ENCODE data around the gene WSCD2. TPM values are rescaled to one million over a fixed set of nuclear protein-coding genes. Genes with fewer than 3 reads are reported as not detected.

WSCD2 gene
- total RNA-seq, 1 donor from 2014 or later, result 2.9 TPM

DNA sequence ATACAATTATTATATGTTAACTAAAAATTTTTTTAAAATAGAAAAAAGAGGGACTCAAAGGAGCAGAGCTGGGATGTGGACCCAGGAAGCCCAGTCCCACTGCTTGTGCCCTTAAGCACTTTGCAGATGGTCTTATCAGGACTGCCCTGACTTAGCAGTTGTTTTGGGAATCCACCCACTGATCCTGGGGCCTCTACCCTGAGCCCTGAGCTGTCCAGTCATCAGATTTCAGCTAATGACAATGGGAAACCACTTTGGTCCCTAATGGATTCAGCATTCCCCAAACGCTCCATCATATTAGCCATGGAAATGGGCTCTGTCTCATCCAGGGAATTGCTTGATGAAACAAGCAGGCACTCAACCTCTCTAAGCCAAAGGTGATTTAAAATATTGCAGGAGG is 22.5 kb upstream of the WSCD2 start:
- no peak for FAIRE-seq
- no peak for DNase-seq (ENCODE audit: low spot score in 2 of 2)

DNA sequence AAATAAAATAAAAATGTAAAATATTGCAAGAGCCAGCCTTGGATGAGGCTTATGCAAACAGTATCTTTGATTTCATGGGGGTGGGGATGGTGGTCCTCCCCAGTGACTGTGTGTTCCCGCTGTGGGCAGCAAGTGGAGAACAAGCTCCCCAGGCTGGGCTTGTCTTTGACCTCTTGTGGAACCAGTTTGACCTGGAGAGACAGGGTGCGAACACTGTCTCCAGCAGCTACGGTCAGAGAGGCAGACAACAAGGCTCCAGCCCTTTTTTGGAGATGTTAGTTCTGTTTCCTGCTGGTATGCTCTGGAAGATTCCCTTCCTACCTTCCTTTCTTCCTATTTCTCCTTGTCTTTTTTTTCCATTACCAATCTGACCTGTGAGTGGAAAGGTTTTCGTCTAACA is 21.8 kb upstream of the WSCD2 start:
- no peak for FAIRE-seq
- no peak for DNase-seq (ENCODE audit: low spot score in 2 of 2)

DNA sequence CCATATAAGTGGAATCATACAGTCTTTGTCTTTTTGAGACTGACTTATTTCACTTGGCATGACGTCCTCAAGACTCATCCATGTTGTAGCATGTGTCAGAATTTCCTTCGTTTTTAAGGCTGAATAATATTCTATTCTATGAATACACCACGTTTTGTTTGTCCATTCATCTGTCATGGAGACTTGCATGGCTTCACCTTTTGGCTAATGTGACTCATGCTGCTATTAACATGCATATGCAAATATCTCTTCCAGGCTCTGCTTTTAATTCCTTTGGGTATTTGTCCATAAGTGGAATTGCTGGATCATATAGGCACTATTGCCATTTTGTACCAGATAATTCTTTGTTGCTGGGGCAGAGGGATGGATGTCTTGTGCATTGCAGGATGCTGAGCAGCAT is 19.6 kb upstream of the WSCD2 start:
- DNase-seq (ENCODE audit: low spot score in 2 of 2), result no peak
- FAIRE-seq, result no peak

DNA sequence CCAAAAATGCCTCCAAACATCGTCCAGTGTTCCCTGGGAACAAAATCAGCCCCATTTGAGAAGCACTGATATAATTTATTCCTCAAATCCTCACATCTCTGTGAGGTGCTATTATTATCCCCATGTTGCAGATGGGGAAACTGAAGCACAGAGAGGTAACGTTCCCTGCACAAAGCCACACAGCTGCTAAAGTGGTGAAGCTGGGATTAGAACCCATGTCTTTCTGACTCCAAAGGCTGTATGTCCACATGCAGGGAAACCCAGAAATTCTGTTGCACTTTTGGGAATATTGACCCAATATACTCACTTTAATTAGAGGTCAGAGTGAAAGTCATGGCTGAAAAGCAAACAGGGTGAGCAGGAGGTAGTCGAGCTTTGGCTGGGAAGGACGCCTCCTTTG is 19.1 kb upstream of the WSCD2 start:
- FAIRE-seq, result no peak

DNA sequence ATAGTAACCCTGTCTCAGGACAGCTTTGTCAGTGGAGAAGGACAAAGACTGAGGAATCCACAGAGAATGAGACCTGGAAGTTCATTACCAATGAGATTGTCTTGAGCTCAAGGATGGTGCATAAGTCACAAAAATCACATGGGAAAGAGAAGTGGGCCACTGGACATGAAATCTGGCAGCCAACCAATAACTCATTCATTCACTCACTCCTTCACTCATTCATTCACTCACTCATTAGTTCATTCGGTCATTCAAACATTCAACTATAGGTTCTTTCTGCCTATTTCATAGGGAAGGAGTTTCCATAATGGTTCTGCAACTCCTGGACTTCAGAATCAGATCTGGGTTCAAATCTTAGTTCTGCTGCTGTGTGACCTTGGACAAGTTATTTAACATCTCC is 18.2 kb upstream of the WSCD2 start:
- FAIRE-seq, result no peak

More for the DNA sequence above, 19.1 kb upstream of the WSCD2 start:
- DNase-seq (ENCODE audit: low spot score in 2 of 2), result no peak

DNA sequence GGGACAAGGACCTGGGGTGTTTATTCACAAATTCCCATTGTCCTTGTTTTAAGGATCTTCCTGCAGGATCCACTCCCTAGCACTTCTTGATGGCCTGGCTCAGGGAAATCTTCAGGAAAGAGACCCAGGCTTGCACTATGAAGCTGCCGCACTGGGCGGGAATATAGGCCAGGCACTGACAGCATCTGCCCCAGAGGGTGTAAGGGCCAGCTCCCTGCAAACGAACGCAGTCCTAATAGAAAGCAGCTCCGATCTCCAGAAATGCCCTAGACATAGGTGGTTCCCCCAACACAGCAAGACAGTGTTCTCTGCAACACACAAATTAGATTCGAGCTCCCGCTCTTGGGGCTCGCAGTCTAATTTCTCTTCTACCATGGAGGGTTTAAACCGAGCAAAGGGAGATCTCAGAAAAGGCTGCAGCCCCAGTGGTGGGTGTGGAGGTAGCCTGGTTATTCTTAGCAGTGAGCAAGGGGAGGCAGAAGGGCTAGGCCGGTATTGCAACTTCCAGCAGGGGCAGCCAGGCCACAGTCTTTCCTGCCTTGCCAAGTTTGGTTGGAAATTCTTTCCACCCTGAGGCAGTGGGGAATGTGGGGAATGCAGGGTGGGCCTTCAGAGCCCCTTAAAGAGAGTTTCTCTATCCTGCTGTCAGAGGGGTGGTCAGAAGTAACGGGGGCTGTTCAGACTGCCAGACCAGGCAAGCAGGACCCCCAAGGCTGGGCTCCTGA is 16.1 kb upstream of the WSCD2 start:
- DNase-seq (ENCODE audit: low spot score in 2 of 2), result no peak
- no peak for FAIRE-seq

More for the DNA sequence above, 18.2 kb upstream of the WSCD2 start:
- DNase-seq (ENCODE audit: low spot score in 2 of 2), result no peak

DNA sequence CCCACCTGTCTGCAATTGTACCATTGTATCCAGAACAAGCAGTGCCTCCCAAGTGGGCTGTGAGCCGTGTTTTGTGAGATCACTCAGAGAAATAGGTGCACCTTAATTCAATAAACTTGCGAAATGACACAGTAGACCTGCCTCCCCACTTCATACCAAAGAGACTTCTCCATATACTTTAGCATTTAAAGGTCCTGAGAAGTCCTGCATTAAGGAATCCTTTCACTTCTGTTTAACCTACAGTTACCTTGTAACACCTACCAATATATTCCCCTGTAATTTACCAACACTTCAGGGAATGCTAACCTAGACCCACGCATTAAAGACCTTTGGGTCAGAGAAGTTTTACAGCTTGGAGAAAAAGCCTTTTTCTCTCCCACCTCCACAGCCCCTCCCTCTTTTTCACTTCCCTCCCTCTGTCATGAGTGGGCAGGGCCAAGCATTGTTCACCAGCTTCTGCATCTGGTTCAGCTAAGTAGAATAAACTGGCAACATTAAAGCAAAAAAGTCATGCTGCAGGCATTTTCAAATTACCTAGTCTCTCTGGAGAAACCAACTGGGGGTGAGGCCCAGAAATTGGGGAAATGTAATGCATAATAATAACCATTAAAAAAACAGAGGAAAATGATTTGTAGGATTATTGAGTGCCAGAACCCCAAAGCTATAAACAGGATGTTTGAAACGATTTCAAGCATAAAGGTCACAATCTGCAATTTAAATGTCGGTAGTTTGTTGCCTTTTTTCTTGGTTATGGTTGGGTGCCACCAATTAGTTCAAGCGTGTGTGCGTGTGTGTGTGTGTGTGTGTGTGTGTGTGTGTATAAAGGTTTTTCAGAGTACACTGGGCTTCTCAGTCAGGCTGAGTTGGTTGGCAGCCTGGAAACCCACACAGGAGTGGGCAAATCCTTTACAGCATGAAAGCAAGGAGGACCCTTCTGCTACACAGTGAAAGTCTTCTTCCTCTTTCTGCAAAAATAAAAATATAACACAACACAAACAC is 13.7 kb upstream of the WSCD2 start:
- no peak for FAIRE-seq
- DNase-seq (ENCODE audit: low spot score in 2 of 2), result no peak

DNA sequence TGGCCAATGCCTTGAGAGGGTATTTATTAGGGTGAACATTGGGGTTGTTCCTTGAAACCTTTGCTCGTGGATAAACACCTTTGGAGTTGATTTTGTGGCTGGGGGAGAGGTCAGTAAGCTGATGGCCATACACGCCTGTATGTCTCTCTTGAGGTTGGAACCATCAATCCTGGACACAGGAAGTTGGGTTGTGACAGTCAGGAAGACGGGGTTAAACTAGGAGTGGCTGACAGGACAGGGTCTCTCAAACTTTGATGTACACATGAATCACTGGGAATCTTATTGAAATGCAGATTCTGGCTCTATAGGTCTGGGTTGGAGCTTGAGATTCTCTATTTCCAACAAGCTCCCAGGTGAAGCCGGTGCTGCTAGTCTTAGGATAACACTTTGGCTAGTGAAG is 12.8 kb upstream of the WSCD2 start:
- no peak for DNase-seq (ENCODE audit: low spot score in 2 of 2)
- FAIRE-seq, result no peak

DNA sequence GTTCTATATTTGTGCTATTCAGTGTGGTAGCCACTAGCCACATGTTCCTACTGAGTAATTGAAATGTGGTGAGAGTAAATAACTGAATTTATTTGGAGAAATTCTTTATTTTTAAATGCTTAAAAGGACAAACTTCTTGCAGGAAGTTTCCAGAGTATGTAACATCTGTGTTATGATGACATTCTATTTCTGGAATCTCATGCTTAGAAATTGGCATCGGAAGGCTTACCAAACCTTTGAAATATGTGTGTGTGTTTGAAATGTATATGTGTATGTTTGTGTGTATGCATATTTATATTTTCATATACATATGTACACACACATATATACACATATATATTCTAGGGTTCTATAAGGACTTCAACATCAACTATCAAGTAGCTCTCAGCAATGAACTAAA is 12.4 kb upstream of the WSCD2 start:
- no peak for FAIRE-seq

DNA sequence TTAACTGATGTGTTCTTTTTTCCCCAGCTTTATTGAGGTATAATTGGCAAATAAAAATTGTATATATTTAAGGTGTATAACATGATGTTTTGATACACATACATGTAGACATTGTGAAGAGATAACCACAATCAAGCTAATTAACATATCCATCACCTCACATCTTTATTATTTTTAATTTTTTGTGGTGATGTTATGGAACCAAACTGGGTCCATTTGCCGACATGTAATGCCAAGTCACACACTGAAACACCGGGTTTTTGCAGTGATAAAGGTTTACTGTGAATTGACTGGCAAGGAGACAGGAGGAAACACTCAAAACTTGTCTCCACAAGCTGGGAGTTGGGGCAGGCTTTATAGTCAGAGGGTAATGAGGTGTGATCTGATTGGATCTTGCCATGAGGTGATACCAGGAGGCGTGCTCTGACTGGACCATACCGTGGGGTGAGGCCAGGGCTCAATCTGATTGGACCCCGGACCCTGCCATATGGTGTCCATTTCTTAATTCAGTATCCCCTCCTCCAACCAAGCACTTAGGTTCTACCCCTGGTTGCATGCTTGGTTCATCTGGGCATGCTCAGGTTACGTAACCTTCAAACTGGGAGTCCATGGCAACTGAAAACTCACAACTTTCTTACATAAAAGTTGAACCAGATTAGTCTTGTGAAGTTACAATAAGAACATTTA is 11.8 kb upstream of the WSCD2 start:
- DNase-seq (ENCODE audit: low spot score in 2 of 2) (no peak), FAIRE-seq (no peak)

More for the DNA sequence above, 12.4 kb upstream of the WSCD2 start:
- no peak for DNase-seq (ENCODE audit: low spot score in 2 of 2)

DNA sequence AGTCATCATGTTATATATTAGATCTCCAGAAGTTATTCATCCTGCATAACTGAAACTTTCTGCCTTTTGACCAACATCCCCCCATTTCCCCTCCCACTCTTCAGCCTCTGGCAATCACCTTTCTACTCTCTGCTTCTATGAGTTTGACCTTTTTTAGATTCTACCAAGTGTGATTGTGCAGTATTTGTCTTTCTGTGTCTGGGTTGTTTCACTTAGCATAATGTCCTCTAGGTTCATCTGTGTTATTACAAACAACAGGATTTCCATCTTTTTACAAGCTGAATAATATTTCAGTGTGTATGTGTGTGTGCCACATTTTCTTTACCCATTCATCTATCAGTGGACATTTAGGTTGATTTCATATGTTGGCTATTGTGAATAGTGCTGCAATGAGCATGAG is 11.2 kb upstream of the WSCD2 start:
- no peak for DNase-seq (ENCODE audit: low spot score in 2 of 2)
- no peak for FAIRE-seq

DNA sequence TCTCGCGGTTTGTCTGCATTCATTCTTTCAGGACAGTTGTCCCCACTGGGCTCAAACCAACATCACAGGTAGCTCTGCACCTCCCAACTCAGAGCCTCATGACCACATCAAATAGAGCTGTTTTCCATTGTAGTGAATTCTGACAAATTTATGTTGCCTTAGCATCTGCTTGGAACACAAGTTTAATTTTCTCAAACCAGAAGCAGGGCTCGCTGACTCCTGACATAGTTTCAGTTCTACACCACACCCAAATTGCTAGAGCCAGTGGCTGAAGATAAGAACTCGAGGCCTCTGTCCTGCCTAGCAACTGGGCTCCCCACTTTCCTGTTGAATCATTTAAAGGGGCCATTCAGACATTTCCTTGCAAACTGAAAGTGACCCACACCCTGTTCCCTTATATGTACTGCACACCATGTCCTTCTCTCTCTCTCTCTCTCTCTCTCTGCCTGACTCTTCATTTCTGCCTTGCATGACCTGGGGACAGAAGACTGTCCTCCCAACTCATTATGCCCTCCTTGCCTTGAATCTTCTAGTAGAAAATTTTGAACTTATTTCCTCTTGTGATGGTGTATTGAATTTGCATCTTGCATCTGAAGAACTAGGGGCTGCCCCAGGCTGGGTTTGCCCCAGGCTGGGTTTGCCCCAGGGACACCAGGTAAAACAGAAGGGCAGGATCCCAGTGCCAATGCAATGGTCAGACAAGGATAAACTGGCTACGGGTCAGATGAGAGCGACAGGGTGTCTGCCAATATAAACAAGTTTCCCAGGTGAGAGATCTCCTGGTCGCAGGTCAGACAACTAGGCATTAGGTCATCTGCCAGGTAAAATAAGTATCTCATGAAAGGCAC is 9.7 kb upstream of the WSCD2 start:
- DNase-seq (ENCODE audit: low spot score in 2 of 2), result no peak
- FAIRE-seq, result no peak

DNA sequence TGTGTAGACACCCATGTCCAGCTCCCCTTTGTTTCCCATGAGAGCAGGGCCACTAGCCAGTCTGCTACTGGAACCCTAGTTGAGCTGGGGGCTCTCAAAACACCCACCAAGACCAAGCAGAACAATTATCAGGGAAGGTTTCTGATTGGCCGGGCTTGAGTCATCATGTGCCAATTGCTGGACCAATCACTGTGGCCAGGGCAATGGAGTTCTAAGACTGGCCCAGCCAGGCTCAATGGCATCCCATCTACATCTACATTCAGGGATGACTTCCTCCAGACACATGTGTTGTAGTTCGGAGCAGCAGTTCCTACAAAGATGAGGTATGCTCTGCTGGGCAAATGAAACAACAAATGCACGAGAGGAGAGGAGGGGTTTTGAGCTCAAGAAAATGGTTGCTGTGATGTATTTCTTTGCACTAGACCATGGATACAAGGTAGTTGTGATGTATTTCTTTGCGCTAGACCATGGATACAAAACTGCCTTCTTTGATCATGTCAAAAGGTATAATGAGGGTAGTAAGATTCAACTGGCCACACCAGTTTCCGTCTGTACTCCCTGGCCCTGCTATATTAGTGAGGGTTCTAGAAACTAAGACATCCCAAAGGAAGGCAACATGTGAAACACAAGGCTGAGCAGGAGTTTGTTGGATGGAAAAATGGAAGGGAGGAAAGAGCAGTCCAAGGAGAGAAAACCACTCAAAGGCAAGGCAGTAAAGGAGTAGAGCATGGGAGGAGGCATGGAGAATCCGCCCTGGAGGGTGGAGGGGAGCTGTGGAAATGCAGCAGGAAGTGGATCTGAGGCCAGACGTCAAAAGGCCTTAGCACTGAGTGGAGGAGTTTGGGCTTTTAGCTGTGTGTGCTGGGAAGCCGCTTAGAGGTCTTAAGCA is 8.9 kb upstream of the WSCD2 start:
- DNase-seq (ENCODE audit: low spot score in 2 of 2) (no peak), FAIRE-seq (no peak)

DNA sequence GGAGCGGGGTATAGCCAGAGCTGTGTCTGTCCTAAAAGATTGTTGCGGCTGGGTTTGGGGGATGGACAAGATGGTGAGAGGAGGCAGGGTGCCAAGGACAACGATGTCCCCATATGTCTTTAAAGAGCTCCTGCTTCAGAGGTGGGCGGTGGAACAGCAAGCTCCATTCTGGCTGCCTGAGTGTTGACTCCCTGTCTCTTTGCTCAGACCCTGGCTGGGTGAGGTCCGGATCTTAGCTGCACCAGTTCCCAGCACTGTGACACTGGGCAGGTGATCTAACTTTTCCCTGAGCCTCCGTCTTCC is 8.3 kb upstream of the WSCD2 start:
- DNase-seq (ENCODE audit: low spot score in 2 of 2) (no peak), FAIRE-seq (no peak)

DNA sequence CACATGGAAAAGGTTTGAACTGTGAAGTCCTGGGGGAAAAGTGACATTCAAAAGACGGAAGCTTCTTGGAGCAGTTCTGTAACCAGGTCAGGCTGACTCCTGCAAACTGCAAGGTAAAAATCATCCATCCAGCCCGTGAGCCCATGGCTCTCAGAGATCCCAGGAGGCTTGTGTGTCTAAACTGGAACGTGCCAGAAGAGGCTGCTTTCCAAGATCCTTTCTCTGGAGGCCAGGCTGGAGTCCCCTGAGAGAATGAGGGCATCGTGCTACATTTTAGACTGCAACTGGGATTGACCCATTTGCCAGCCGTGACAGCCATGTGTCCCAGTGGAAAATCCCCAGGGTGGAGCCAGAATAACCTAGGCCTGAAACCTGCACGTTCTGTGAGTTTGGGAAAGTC is 7.8 kb upstream of the WSCD2 start:
- no peak for DNase-seq (ENCODE audit: low spot score in 2 of 2)
- FAIRE-seq, result no peak

DNA sequence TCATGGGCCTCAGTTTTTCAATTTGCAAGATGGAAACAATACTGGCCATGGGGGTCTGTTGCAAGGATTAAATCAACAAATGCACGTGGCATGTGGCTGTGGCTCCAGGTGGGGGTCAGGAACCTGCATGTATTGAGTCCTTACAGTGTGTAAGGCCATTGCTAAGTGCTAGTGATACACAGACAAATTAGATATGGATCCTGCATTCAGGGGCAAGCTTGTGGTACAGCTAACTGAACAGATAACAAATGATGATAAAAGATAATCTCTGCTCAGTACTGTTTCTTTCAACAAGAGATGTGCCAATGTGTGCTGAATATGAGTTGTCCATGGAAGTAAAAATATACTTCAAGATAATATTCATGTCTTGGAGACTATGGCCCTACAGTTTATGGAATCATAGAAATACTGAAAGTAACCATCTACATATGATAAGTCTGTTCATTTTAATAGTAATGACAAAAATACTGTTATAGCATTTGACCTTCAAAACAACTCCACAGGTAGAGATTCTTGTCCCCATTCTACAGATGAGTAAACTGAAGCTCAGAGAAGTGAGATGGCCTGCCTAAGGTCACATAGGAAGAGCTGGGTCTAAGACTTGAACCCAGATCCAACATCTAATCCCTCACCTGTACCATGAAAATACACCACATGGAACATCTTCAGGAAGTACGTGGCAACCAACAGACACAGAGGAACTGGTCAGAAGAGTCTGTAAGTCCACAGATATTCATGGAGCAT is 7.2 kb upstream of the WSCD2 start:
- no peak for DNase-seq (ENCODE audit: low spot score in 2 of 2)
- FAIRE-seq, result no peak

DNA sequence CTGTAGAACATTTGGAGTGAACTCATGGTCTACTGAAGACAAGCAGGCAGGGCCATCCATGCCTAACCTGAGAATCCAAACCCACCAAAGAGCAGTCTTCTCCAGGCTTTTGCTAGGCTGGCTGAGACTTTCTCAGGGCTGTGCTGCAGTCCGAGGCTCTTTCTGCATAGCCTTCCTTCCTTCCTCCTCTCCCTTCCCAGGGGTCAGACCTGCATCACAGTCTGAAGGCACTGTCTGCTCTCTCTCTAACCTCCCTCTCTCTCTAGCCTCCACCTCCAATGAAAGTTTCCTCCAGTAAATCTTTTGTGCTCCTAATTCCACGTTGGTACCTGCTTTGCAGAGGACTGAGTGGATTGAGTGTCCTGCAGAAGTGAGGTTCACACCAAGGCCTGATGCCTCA is 6.4 kb upstream of the WSCD2 start:
- FAIRE-seq (no peak), DNase-seq (ENCODE audit: low spot score in 2 of 2) (no peak)

DNA sequence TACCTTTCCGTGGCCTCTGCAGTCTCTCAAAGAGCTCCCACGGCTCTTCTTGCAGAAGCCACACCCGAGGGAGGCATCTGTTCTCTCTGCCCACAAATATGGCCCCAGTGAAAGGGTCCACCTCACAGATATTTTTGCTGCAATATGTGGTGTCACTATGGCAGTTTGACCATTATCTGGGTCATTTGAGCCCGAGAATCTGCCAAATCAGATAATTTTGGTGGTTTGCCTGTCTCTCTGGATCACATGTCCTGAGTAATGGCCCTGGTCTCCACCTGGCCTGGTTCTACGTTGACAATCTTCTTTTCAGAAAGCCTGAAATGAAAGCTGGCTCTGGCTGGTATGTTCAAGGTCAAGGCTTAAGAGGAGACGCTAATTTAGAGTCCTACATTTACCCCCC is 5.7 kb upstream of the WSCD2 start:
- FAIRE-seq (no peak), DNase-seq (ENCODE audit: low spot score in 2 of 2) (no peak)

DNA sequence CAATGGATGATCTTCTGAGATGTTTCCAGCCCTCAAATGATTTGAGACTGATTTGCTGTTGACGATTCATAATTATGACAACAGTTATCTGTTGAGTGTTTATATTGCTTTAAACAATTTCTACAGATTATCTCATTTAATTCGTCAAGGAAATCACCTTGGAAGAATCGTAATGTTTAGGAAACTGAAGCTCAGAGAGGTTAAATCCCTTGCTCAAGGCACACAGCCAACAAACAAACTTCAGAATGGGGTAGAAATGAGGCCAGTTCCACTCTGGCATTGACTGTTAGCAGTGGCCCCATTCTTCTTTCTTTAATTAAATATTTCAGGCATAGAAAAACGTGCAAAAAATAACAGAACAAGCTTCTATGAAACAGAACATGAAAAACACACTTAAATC is 4.0 kb upstream of the WSCD2 start:
- FAIRE-seq (no peak), DNase-seq (ENCODE audit: low spot score in 2 of 2) (no peak)
